Smooth muscle cell (in vitro differentiated cells): ENCODE data around the gene FBXO47. TPM values are rescaled to one million over a fixed set of nuclear protein-coding genes. Genes with fewer than 3 reads are reported as not detected.

Experiments
- DNase-seq: peaks from one replicate; lab custom pipeline; 2025; ENCODE audit not compliant: unreplicated experiment; lab: John Stamatoyannopoulos, UW
- H2AFZ ChIP-seq: fragments of 200-600 bp; sonication (generic); 2 replicates; pipeline ENCODE4 v1.6.0; 2016; ENCODE audit warnings: antibody characterized with exemption, low read depth, mild to moderate bottlenecking
- H3F3A ChIP-seq: fragments of 200-600 bp; sonication (generic); 2 replicates; pipeline ENCODE4 v1.6.0; 2017; ENCODE audit warnings: antibody characterized with exemption, low read depth
- H3K27ac ChIP-seq: fragments of 200-600 bp; sonication (generic); 2 replicates; pipeline ENCODE4 v1.5.1; 2016; ENCODE audit warnings: low read depth, mild to moderate bottlenecking
- H3K27me3 ChIP-seq: fragments of 200-600 bp; sonication (generic); 2 replicates; pipeline ENCODE4 v1.6.1; 2016; ENCODE audit warnings: low read depth, mild to moderate bottlenecking
- H3K36me3 ChIP-seq: fragments of 200-600 bp; sonication (generic); 2 replicates; pipeline ENCODE4 v1.5.1; 2016; ENCODE audit warnings: low read depth
- H3K4me1 ChIP-seq: fragments of 200-600 bp; sonication (generic); 2 replicates; pipeline ENCODE4 v1.5.1; 2016; ENCODE audit warnings: low read depth
- H3K4me2 ChIP-seq: fragments of 200-600 bp; sonication (generic); 2 replicates; pipeline ENCODE4 v1.6.0; 2016; ENCODE audit warnings: mild to moderate bottlenecking
- H3K4me3 ChIP-seq: fragments of 200-600 bp; sonication (generic); 2 replicates; pipeline ENCODE4 v1.5.1; 2016; ENCODE audit warnings: mild to moderate bottlenecking
- H3K79me2 ChIP-seq: fragments of 200-600 bp; sonication (generic); 2 replicates; pipeline ENCODE4 v1.6.0; 2016; ENCODE audit warnings: low read depth, mild to moderate bottlenecking
- H3K9ac ChIP-seq: fragments of 200-600 bp; sonication (generic); 2 replicates; pipeline ENCODE4 v1.6.0; 2016; ENCODE audit warnings: low read depth
- H3K9me3 ChIP-seq: fragments of 200-600 bp; sonication (generic); replicated peaks from 2 replicates; pipeline ENCODE4 v1.5.1; 2016; ENCODE audit warnings: low read depth
- H4K20me1 ChIP-seq: fragments of 200-600 bp; sonication (generic); 2 replicates; pipeline ENCODE4 v1.6.0; 2016; ENCODE audit warnings: low read depth
- WGBS: methylation state at CpG from one replicate; pipeline ENCODE4 v1.1.7; 2016; ENCODE audit warnings: low lambda C conversion rate; 5-methylcytosine and 5-hydroxymethylcytosine counted together
- polyA plus RNA-seq: library from polyadenylated mRNA; unstranded; fragments of >200 nt; fragmentation: Nextera tagmentation; extraction: Ambion mirVana; gene quantifications from 2 replicates; pipeline ENCODE4 v1.2.1, GENCODE V29; 2016
- total RNA-seq: library from RNA; depleted of rRNA; stranded (reverse); fragments of >200 nt; gene quantifications from 2 replicates; pipeline ENCODE4 v1.2.3, GENCODE V29; 2014
- TF ChIP-seq, protein P1 (sequence below): fragments of 200-600 bp; sonication (generic); IDR thresholded peaks from 2 replicates; pipeline ENCODE4 v1.5.1; 2017; ENCODE audit warnings: borderline replicate concordance, mild to moderate bottlenecking, antibody characterized with exemption; ENCODE audit not compliant: insufficient read depth, poor library complexity, severe bottlenecking

The FBXO47 gene
- total and polyA plus RNA-seq, 2 experiments from 2014 or later, result not detected

GRCh38 chr17:39011907-39012468 lies 44.8 kb upstream of the FBXO47 start:
- no peak overlapping the region for H3K4me3 ChIP-seq
- H3K9ac ChIP-seq, result no peak overlapping the region
- H2AFZ ChIP-seq, result no peak overlapping the region
- 29% methylated on average over 14 of the region's 14 CpGs for WGBS
- no peaks in the 10 kb centered on the region for H4K20me1 ChIP-seq
- H3K36me3 ChIP-seq, result no peaks in the 10 kb centered on the region
- H3K4me2 ChIP-seq, result no peak overlapping the region
- peaks cover 3% of the 10 kb centered on the region for H3K4me1 ChIP-seq
- no peak overlapping the region for H3K27ac ChIP-seq
- no peak for DNase-seq
- H3F3A ChIP-seq, result peaks cover 11% of the 10 kb centered on the region
- no peaks in the 10 kb centered on the region for H3K79me2 ChIP-seq
- H3K27me3 ChIP-seq, result no peaks in the 10 kb centered on the region
- no peaks in the 10 kb centered on the region for H3K9me3 ChIP-seq
- TF ChIP-seq, protein P1, sequence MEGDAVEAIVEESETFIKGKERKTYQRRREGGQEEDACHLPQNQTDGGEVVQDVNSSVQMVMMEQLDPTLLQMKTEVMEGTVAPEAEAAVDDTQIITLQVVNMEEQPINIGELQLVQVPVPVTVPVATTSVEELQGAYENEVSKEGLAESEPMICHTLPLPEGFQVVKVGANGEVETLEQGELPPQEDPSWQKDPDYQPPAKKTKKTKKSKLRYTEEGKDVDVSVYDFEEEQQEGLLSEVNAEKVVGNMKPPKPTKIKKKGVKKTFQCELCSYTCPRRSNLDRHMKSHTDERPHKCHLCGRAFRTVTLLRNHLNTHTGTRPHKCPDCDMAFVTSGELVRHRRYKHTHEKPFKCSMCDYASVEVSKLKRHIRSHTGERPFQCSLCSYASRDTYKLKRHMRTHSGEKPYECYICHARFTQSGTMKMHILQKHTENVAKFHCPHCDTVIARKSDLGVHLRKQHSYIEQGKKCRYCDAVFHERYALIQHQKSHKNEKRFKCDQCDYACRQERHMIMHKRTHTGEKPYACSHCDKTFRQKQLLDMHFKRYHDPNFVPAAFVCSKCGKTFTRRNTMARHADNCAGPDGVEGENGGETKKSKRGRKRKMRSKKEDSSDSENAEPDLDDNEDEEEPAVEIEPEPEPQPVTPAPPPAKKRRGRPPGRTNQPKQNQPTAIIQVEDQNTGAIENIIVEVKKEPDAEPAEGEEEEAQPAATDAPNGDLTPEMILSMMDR, result no peak

DNA sequence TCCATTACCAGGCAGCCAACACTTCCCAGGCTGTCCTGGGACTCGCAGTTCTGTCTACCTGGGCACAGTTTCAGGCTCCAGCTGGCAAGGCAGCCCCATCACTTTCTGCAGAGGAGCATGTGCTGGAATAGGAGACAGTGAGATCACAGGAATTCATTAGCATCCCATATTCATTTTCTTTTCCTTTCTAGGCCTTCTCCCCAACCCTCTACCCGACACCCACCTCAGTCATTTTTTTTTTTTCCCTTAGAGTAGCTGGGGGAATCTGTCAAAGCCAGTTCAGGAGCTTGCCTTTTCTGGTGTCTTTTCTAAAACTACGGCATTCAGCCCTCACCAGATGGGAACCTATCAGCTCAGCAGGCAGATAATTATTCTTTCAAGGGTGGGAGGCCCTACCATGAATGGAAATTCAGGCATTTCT lies 42.4 kb upstream of the FBXO47 start:
- H3K79me2 ChIP-seq, result no peaks in the 10 kb centered on the region
- TF ChIP-seq, protein P1, result no peak
- H3K9me3 ChIP-seq, result no peaks in the 10 kb centered on the region
- no peak overlapping the region for H2AFZ ChIP-seq
- no peaks in the 10 kb centered on the region for H3K27me3 ChIP-seq
- H3K4me2 ChIP-seq, result no peak overlapping the region
- H3K4me1 ChIP-seq, result peaks cover 1% of the 10 kb centered on the region
- WGBS, result 77% methylated on average over 3 of the region's 3 CpGs
- no peaks in the 10 kb centered on the region for H4K20me1 ChIP-seq
- no peak overlapping the region for H3K27ac ChIP-seq
- no peak for DNase-seq
- H3F3A ChIP-seq, result peaks cover 8% of the 10 kb centered on the region
- no peaks in the 10 kb centered on the region for H3K36me3 ChIP-seq
- no peak overlapping the region for H3K9ac ChIP-seq
- no peak overlapping the region for H3K4me3 ChIP-seq

- Histone ChIP-seq H2AFZ (no peak overlapping the region), H3K9me3 (no peaks in the 10 kb centered on the region), H3K4me1 (no peaks in the 10 kb centered on the region), H3K27ac (no peak overlapping the region), H3K27me3 (no peaks in the 10 kb centered on the region), H3K79me2 (no peaks in the 10 kb centered on the region), H3F3A (no peaks in the 10 kb centered on the region), H3K9ac (no peak overlapping the region), H3K36me3 (no peaks in the 10 kb centered on the region), H3K4me3 (no peak overlapping the region), H4K20me1 (no peaks in the 10 kb centered on the region), H3K4me2 (no peak overlapping the region)
- no peak for DNase-seq
- 80% methylated on average over 2 of the region's 2 CpGs for WGBS
- TF ChIP-seq, protein P1, result no peak
Measured at GRCh38 chr17:39008633-39009032, 41.4 kb upstream of the FBXO47 start.
